ENCODE measurements around the gene CASP8.

CASP8 gene

DNA sequence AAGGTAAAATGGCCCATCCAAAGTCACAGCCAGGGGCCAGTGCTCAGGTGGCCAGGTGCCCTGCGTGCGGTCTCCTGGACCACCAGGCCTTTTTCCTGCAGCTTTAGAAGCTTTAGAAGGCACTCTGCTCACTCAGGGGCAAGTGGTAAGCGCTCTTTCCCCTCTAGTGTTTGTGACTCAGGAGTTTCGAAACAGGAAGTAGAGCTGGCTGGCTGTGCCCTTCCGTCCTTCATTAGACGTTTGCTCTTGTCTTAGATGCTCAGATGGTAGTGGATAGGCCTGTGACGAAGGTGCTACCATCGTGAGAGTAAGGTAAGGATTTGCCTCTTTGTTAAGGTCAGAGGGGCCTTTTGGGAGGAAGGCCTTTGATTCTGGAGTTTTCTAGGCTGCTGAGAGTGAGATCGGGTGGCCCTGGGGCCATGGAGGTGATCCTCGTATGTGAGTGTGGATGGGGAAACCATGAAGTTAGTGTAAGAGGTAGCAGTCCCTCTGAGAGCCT, at the start of gene CASP8:
Gene CASP8, plus strand, starts transcription at position 235 of the 499 bp plus-strand sequence. CDS start 5,951 bp downstream, outside the sequence.
- no peak within 1 kb of the TSS for H3K27ac ChIP-seq
- no peak for DNase-seq (ENCODE audit: low read depth, low spot score)

DNA sequence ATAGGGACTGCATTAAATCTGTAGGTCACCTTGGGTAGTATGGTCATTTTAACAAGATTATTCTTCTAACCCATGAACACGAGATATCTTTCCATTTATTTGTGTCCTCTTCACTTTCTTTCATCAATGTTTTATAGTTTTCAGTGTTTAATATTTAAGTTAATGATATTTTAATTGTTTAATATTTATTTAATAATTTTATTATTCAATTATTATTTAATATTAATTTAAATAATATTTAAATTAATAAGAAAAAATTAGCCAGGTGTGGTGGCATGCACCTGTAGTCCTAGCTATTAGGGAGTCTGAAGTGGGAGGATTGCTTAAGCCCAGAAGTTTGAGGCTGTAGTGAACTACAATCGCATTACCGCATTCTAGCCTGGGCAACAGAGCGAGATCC, 44.4 kb upstream of the CASP8 start:
- no peak overlapping the region for H3K27ac ChIP-seq
- no peak for DNase-seq (ENCODE audit: low read depth, low spot score)

DNA sequence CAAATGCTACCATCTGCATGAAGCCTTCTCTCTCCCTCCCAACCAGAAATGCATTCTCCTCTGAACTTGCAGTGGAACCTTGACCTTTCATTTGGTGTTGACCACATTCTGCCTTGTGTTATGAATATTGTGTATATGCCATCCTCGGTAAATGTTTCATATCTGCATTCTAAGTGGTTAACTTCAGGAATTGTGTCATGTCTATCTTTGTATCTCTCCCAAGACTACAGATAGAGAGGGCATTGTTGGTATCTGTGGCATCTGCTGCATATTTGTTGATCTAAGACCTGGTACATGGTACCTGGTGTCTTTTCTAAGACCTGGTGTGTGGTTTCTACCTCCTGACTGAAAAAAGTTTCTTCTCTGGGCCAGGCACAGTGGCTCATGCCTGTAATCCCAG, 43.4 kb upstream of the CASP8 start:
- H3K27ac ChIP-seq, result no peak overlapping the region
- no peak for DNase-seq (ENCODE audit: low read depth, low spot score)

DNA sequence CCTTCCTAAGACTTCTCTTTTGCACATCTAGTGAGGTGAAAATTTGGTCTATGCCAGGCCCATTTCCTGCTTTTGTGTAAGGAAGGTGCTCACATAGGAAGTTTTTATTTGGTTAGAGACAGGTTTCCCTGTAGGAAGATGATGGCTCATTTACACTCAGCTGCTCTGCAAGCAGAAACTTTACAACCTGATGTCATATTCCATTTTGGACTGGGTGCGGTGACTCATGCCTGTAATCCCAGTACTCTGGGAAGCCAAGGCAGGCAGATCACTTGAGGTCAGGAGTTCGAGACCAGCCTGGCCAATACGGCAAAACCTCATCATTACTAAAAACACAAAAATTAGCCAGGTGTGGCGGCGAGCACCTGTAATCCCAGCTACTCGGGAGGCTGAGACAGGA, 41.6 kb upstream of the CASP8 start:
- DNase-seq (ENCODE audit: low read depth, low spot score), result peak; percentile 50
- peak overlapping the region; percentile 24 for H3K27ac ChIP-seq

DNA sequence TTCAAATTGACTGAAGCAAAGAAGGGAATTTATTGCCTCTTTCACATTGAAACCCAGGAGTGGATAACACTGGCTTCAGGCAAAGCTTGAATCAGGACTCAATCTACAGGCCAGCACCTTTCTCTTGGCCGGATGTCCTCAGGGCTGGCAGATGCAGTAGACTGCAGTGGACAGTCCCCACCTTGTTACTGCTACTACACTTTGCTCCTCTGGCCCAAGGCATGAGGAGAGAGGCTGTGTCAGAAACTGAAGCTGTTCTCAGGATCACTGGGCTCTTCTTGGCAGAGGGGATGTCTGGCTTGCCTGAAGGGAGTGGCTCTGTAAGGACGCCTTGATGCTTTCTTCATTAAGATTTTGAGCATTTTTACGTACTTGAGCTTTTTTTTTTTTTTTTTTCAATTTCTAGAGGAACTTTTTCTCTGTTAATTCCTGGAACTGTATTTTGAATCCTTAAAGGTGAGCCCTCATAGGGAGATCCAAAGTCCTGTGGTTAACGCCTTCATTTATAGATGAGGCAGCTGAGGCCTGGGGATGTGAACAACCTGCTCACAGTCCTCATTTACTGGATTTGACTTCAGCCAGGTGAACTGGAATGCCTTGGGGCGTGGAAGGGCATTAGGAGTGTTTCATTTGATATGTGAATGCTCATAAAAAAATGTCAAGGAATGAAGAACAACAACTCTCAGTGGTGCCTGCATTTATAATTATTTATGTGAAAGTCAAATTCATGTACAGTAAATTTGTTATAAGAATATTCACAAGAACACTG, 40.8 kb upstream of the CASP8 start:
- peak overlapping the region; percentile 24 for H3K27ac ChIP-seq
- DNase-seq (ENCODE audit: low read depth, low spot score), result no peak

DNA sequence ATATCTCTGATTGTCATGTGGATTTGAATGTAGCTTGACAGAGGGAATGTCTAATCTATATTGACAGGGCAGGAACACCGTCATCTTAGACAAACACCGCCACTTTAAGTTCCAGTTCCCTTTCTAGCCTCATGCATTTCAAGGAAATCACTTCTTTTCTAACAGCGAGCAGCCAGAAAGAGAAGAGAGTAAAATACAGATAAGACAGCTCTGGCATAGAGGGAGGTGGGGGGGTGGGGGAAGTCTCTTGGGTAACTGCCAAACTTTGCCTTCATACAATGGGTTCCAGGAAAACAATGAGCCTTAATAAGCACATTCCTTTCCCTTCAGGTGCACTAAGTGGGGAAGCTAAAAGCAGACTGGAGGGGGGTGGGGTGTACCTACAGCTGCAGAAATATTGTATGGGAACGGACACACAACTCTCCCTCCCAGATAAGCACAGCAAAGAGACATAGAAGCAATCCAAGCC, 40.2 kb upstream of the CASP8 start:
- no peak for DNase-seq (ENCODE audit: low read depth, low spot score)

DNA sequence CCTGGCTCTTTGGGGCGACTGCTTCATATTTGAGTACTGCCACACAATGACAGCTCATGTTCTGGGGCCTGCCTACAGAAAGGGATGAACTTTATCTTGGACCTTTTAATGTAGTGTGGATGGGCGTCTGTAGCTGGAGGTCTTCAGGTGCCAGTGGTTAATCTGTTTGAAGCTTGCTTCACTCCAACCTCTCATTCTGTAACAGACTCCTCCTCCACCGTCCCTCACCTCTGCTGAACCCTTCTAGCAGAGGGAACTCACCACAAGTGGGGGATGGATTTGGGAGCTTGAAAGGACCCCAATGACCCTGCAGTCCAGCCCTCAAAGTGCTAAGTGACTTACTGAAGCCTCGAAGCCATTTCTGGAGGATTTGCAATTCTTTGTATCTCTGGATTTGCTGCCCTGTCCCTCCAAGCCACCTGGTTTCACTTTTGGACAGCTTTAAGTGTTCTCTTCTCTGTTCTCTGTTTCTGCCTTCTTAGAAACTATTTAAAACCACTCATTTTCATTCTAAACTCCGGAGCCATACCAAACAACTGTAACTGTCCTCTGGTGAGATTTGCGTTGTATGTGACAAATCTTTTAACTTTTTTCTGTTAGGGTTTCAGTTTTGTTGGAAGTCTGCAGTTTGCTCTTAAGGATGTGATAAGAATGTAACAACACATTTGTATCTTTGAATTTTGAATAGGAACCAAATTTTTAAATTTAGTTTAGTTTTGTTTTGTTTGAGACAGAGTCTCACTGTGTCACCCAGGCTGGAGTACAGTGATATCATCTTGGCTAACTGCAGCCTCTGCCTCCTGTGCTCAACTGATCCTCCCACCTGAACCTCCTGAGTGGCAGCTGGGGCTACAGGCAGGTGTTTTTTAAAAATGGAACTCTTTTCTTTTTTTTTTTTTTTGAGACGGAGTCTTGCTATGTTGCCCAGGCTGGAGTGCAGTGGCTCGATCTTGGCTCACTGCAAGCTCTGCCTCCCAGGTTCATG, 37.0 kb upstream of the CASP8 start:
- H3K27ac ChIP-seq, result no peak overlapping the region

More for the DNA sequence above, 40.2 kb upstream of the CASP8 start:
- peak overlapping the region; percentile 24 for H3K27ac ChIP-seq

DNA sequence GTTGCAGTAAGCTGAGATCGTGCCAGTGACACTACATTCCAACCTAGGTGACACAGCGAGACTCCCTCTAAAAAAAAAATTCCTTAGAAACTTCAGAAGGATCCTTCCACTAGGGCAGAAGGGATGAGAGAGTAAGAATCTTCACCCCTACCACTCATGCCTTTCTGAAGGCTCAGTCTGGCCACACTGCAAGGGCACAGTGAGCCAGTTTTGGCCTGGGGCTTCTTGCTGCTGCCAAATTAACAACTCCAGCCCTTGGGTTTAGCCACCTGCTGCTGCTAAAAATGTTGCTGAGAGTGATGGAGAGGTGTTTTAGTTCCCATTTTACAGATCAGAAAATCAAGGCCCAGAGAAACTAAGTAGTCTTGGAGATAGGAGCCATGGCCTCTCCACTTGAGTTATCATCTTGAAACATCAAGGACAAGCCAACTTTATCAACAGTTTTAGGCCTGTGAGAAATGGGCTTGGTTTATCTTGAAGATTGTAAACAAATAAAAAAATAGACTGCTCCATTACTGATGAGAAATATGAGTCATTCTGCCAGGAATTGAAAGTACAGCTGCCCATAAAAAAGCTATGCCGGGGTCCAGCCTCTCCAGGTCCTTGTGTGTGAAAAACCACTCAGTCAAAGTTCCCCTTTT, 31.9 kb upstream of the CASP8 start:
- DNase-seq (ENCODE audit: low read depth, low spot score), result no peak
- no peak overlapping the region for H3K27ac ChIP-seq

More for the DNA sequence above, 37.0 kb upstream of the CASP8 start:
- DNase-seq (ENCODE audit: low read depth, low spot score), result no peak

DNA sequence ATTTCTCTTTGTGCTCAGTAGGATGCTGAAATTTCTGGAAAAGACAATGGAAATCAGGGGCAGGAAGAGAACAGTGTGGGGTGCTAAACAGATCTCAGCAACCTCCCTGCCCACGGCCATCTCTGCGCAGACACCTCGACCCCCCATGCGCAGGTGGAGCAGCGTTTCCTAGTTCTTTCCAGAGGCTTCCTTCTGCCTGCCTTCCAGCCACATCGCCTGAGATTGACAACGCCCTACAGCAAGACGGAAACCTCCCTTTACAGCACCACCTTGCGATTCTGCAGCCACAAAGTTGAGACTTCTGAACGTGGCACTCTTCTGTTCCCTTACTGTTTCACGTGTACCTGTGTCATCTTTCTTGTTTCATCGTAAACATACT, 31.4 kb upstream of the CASP8 start:
- H3K27ac ChIP-seq, result no peak overlapping the region
- DNase-seq (ENCODE audit: low read depth, low spot score), result no peak

DNA sequence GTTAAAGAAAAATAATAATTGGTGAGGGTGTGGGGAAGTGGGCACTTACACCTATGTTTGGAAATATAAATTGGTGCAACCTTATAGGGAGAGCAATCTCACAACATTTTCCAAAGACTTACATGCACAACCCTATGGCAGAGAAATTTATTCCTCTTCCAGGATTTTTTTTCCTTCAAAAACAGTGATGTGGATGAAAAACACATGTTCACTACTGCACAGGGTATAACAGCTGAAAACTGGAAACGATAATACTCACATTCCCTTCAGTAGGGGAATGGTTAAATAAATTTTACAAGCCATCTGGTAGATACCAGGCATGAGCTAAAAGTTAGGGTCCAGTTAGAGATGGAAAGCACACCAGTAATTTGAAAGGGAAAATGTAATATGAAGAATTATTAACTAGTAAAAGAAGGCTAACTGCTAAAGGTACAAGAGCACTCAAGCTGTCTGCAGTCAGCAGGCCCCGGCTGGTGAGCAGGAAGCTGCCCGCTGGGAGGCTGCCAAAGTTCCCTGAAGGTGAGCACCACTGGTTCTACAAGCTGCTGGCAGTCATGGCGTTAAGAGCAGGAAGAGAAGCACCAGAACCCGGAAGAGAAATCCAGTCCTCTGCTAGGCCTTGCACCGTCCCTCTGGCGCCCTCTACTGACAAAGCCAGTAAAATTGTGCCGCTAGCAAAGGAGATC, 28.4 kb upstream of the CASP8 start:
- peak; percentile 95 for DNase-seq (ENCODE audit: low read depth, low spot score)
- peak overlapping the region; percentile 69 for H3K27ac ChIP-seq

DNA sequence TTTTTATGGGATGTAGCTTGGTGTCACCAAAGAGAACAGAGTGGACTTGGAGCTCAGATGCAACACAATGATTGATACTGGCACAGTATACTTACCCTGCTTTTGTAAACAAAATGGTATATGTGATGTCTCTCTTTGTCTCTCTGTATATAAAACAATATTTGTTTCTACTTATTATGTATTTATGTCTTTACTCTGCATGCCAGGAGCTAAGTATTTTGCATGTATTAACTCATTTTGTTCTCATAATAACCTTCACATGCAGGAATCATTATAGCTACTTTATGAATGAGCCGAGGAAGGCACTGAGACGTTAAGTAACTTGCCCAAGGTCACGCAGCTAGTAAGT, 27.9 kb upstream of the CASP8 start:
- DNase-seq (ENCODE audit: low read depth, low spot score), result no peak
- H3K27ac ChIP-seq, result peak overlapping the region; percentile 69

DNA sequence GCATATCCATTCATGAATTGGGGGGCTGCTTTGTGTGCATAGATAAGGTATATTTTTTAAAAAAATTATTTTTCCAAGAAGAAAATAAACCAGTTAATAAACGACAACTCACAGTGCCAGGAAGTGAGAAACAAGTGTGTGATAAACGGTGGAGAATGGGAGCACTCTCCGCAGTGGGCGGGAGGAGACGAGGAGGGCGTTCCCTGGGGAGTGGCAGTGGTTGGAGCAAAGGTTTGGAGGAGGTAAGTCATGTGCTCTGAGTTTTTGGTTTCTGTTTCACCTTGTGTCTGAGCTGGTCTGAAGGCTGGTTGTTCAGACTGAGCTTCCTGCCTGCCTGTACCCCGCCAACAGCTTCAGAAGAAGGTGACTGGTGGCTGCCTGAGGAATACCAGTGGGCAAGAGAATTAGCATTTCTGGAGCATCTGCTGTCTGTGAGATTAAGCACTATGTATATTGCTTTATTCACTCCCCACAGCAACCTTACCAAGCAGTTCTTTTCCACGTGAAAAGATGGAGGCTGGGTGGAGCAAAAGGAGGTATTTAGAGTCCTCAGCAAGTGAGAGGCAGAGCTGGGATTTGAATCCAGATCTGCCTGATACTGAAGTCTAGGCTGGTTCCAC, 27.0 kb upstream of the CASP8 start:
- peak overlapping the region; percentile 69 for H3K27ac ChIP-seq
- peak; percentile 75 for DNase-seq (ENCODE audit: low read depth, low spot score)

DNA sequence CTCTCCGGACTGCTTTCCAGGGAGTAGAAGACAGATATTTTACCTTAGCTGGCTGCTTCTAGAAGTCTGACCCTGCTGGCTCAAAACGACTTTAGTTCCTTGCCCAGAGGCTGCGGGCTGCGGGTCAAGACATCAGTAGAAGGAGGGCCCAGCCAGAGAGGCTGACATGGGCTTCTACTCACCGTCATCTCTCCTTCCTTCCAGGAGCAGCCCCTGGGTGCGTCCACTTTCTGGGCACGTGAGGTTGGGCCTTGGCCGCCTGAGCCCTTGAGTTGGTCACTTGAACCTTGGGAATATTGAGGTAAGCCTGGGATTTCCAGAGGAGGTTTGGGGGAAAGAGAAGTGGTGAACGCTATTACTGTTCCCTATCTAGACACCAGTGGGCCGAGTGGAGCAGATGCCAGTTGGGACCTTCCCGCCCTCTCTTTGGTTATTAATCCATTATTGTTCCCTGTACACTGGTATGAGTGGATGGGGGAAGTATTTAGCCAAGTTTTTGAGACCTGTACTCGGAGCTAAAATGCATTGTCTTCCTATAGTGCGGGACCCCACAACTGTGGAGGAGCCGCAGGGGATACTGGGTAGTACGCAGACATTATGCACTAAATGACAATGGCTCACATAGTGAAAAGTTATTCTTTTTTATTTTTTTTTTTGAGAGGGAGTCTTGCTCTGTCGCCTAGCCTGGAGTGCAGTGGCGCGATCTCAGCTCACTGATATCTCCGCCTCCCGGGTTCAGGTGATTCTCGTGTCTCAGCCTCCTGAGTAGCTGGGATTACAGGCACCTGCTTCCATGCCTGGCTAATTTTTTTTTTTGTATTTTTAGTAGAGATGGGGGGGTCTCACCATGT, 26.3 kb upstream of the CASP8 start:
- no peak for DNase-seq (ENCODE audit: low read depth, low spot score)
- H3K27ac ChIP-seq, result peak overlapping the region; percentile 69

DNA sequence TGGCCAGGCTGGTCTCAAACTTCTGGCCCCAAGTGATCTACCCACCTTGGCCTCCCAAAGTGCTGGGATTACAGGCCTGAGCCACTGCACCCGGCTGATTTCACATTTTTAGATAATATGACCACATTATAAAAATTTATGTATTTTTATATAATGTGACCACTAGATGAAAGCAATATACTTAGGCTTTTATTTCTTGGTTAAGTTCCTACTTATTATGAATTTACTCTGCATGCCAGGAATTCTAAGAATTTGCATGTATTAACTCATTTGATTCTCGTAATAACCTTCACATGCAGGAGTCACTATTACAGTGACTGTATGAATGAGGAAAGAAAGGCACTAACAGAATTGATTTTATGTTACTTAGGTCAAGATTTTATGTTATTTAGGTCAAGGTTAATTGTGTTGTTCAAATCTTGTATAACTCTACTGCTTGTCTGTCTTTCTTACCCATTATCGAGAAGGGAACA, 25.6 kb upstream of the CASP8 start:
- DNase-seq (ENCODE audit: low read depth, low spot score), result no peak
- H3K27ac ChIP-seq, result no peak overlapping the region

DNA sequence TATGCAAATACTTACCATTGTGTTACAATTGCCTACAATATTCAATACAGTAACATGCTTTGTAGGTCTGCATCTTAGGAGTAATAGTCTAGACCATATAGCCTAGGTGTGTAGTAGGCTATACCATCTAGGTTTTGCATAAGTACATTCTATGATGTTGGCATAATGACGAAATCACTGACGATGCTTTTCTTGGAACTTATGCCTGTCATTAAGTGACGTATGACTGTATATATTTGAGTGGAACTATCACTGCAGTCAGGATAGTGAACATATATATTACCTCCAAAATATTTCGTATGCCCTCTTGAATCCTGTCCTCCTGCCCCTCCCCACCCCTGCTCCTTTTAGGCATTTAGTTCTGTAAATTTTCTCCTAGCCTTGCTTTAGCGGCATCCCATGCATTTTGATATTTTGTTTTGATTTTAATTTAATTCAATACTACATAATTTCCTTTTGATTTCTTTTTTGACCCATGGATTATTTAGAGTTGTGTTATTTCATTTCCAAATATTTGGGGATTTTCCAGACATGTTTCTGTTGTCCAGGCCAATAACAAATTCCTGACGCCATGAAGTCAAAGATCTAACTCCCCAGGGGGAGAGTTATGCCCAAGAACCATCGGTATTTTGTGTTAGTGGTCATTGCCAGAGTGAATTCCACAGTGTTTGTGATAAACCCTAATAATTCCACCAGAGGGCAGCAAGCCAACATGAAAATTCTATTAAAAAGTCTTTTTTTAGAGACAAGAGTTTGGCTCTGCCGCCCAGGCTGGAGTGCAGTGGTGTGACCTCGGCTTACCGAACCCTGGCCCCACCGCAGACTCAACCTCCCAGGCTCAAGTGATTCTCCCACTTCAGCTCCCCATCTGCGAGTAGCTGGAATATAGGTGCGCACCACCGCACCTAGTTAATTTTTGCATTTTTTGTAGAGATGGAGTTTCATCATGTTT, 24.2 kb upstream of the CASP8 start:
- H3K27ac ChIP-seq, result no peak overlapping the region
- DNase-seq (ENCODE audit: low read depth, low spot score), result no peak

DNA sequence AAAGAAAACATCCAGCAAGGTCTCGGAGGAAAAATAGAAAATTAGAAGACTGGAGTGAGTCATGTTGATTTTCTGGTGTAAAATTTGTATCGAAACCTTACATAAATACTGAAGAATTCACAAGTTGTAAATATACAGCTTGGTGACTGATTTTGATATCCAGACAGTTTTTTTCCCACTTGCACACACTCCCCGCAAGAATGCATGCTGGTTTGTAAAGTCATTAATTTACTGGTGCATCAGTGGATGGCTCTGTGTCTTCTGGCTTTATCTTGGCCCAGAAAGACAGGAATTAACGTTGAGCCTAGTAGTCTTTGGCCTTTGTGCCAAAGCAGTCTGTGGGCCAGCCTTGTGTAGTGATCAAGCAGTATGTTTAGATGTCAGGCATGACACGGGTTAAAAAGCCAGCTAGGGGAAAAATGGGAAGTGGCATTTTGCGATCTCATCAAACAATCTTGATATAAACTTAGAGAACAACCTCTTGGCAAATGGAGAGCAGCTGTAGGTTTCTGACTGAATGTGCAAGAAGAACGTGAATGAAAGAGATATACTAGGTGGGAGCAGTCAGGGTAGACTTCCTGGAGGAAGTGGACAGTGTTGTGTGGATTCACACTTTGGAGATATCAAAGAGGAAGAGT, 22.7 kb upstream of the CASP8 start:
- DNase-seq (ENCODE audit: low read depth, low spot score), result no peak
- no peak overlapping the region for H3K27ac ChIP-seq
